Measurements from ENCODE around the gene WDR77. TPM values are rescaled to one million over a fixed set of nuclear protein-coding genes. Genes with fewer than 3 reads are reported as not detected.

The WDR77 gene
- total and polyA plus RNA-seq, 2 of the 4 experiments (the other 2 are of a cell fraction) = 80.8 to 87.0 TPM

GRCh38 chr1:111436726-111437125 lies 12.3 kb downstream of the WDR77 start:
- Histone ChIP-seq H4K20me1 (ENCODE audit: insufficient read depth, low read length) (no peaks in the 10 kb centered on the region), H2AK9ac (replicated peaks; ENCODE audit: low read depth, low read length, poor library complexity) (no peak overlapping the region), H3K27me3 (ENCODE audit: control insufficient read depth, insufficient read depth, low read length) (no peaks in the 10 kb centered on the region), H2BK120ac (ENCODE audit: low read depth, low read length) (no peak overlapping the region), H2AFZ (replicated peaks; ENCODE audit: low read length, poor library complexity) (no peak overlapping the region), H3K9me1 (ENCODE audit: insufficient read depth, low read length) (peaks cover 4% of the 10 kb centered on the region; the same call in 1 of the 2 replicates), H3K14ac (replicated peaks; ENCODE audit: low read depth, low read length) (no peak overlapping the region), H3K4me3 (ENCODE audit: insufficient read depth, low read depth, low read length) (no peak overlapping the region), H3K79me1 (ENCODE audit: low read depth in 1 of 2, low read length in 2 of 2) (peaks cover 0 to 9% of the 10 kb centered on the region in 2 experiments; a peak in 2 of 4 replicates), H2AK5ac (ENCODE audit: low read depth, low read length) (no peak overlapping the region), H3K9ac (ENCODE audit: low read depth, low read length) (no peak overlapping the region), H3K4ac (ENCODE audit: low read depth, low read length) (no peak overlapping the region), H3K23ac (ENCODE audit: low read depth, low read length) (no peak overlapping the region), H2BK15ac (ENCODE audit: low read depth, low read length) (no peak overlapping the region), H3K27ac (ENCODE audit: insufficient read depth, low read length) (peak overlapping the region; percentile 47; the same call in 1 of the 2 replicates), H2BK20ac (ENCODE audit: low read depth, low read length) (no peak overlapping the region), H2BK5ac (ENCODE audit: low read depth, low read length, poor library complexity, severe bottlenecking) (peak overlapping the region; percentile 87), H3K9me3 (ENCODE audit: control insufficient read depth, insufficient read depth, low read length) (no peaks in the 10 kb centered on the region), H4K91ac (ENCODE audit: insufficient read depth, low read depth, low read length) (no peak overlapping the region), H3K18ac (ENCODE audit: low read depth, low read length) (no peak overlapping the region), H4K5ac (ENCODE audit: low read depth, low read length) (no peak overlapping the region), H3K56ac (ENCODE audit: extremely low read depth, insufficient read depth, low read length) (no peak overlapping the region), H3K36me3 (ENCODE audit: control insufficient read depth, insufficient read depth, low read length) (peaks cover 19% of the 10 kb centered on the region), H3K4me2 (ENCODE audit: low read depth, low read length) (peak overlapping the region; percentile 32; the same call in 1 of the 2 replicates), H3K4me1 (ENCODE audit: control insufficient read depth, insufficient read depth, low read length) (peaks cover 5% of the 10 kb centered on the region), H4K8ac (ENCODE audit: low read depth in 2 of 2, low read length in 2 of 2) (no peak overlapping the region)
- DNase-seq (peak; percentile 83), ATAC-seq (ENCODE audit: low read depth) (peak; percentile 84)
- no peak for TF ChIP-seq SMC3 (IDR thresholded peaks at IDR 0.05; ENCODE audit: low read depth, low read length)
- peak; percentile 50; the same call in 1 of the 2 replicates for TF ChIP-seq FOS (IDR thresholded peaks at IDR 0.05; ENCODE audit: low read depth, low read length)
- no peak for TF ChIP-seq POLR2A (IDR thresholded peaks at IDR 0.05; ENCODE audit: low read depth, low read length)
- no peak for TF ChIP-seq RAD21 (IDR thresholded peaks at IDR 0.05; ENCODE audit: low read length)
- no peak for TF ChIP-seq ELK1 (IDR thresholded peaks at IDR 0.05; ENCODE audit: borderline replicate concordance, low read depth, low read length)
- TF ChIP-seq RCOR1 (IDR thresholded peaks at IDR 0.05; ENCODE audit: insufficient replicate concordance, low read length) = no peak
- CTCF ChIA-PET = no interaction called here
- intact Hi-C loops (cut with micrococcal nuclease) = no loop called here
- 10% methylated on average over 2 of the region's 3 CpGs; no CpG with 5 or more reads in 1 of the 2 experiments for WGBS, 2 experiments (ENCODE audit: extremely low coverage in 2 of 2, insufficient read length in 1 of 2)
- BruUV-seq (replicated peaks) = no TSS peak
- dilution Hi-C loops (cut with HindIII; ENCODE audit: low sequenced_read_pairs, unreplicated experiment) = no loop called here
- in situ Hi-C loops (cut with MboI; ENCODE audit: low sequenced_read_pairs) = no loop called here
- POLR2A ChIA-PET (ENCODE audit: unreplicated experiment) = interaction anchor here (1.0 kb wide), 1 partner anchor 12 kb away, joined by 3 read pairs; the partner anchor contains the start of genes ATP5PB and WDR77

Data from IMR-90 (cell line).